ENCODE measurements around the gene SIDT2. TPM values are rescaled to one million over a fixed set of nuclear protein-coding genes. Genes with fewer than 3 reads are reported as not detected.
A peak's percentile ranks its signal among the peaks of the same experiment; 100 is the strongest.

The SIDT2 gene
- total and polyA plus RNA-seq, 2 of the 4 experiments (the other 2 are of a cell fraction) = 7.3 to 30.3 TPM

DNA sequence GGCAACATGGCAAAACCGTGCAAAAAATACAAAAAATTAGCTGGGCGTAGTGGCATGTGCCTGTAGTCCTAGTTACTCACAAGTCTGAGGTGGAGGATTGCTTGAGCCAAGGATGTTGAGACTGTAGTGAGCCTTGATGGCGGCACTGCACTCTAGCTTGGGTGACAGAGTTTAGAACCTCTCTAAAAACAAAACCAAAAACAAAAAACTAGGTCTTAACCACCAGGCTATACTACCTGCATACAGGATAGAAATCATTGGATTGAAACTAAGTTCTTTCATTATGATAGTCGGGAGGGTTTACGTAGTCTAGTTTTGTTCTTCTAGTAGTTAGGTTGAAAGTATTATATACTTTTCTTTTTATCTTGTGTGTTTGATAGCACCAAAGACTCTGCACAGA lies 59.7 kb downstream of the SIDT2 start:
- TF ChIP-seq CTCF (conservative IDR thresholded peaks at IDR 0.05; ENCODE audit: low read depth, low read length) (no peak), MAFK (IDR thresholded peaks at IDR 0.05; ENCODE audit: low read depth, low read length) (no peak), SMC3 (IDR thresholded peaks at IDR 0.05; ENCODE audit: low read depth, low read length) (no peak), USF2 (IDR thresholded peaks at IDR 0.05; ENCODE audit: low read depth, low read length) (no peak), NFE2L2 (IDR thresholded peaks at IDR 0.05; ENCODE audit: low read depth, low read length) (no peak), RFX5 (IDR thresholded peaks at IDR 0.05; ENCODE audit: low read depth, low read length) (no peak), FOS (IDR thresholded peaks at IDR 0.05; ENCODE audit: low read depth, low read length) (no peak), POLR2A (IDR thresholded peaks at IDR 0.05; ENCODE audit: low read depth, low read length) (no peak), MAZ (IDR thresholded peaks at IDR 0.05; ENCODE audit: borderline replicate concordance, low read depth, low read length) (no peak), MXI1 (IDR thresholded peaks at IDR 0.05; ENCODE audit: borderline replicate concordance, low read depth, low read length) (no peak), RCOR1 (IDR thresholded peaks at IDR 0.05; ENCODE audit: insufficient replicate concordance, low read length) (no peak)

More for the DNA sequence above, 59.7 kb downstream of the SIDT2 start:
- no peak overlapping the region for H2BK5ac ChIP-seq (ENCODE audit: low read depth, low read length, poor library complexity, severe bottlenecking)
- peaks cover 17 to 32% of the 10 kb centered on the region in 2 experiments for H3K79me1 ChIP-seq (ENCODE audit: low read depth in 1 of 2, low read length in 2 of 2)
- no peak overlapping the region for H3K9ac ChIP-seq (ENCODE audit: low read depth, low read length)
- H3K9me1 ChIP-seq (ENCODE audit: insufficient read depth, low read length) = 0 out of 2 replicates have a peak, but pooled peaks cover 4% of the 10 kb centered on the region
- no TSS peak for BruUV-seq (replicated peaks)
- no peak overlapping the region for H3K56ac ChIP-seq (ENCODE audit: extremely low read depth, insufficient read depth, low read length)
- no peak overlapping the region for H3K27ac ChIP-seq (ENCODE audit: insufficient read depth, low read length)
- H2BK15ac ChIP-seq (ENCODE audit: low read depth, low read length) = no peak overlapping the region
- no peak overlapping the region for H4K91ac ChIP-seq (ENCODE audit: insufficient read depth, low read depth, low read length)
- no CpG with 5 or more reads among the region's 5 CpGs for WGBS, 2 experiments (ENCODE audit: extremely low coverage in 2 of 2, insufficient read length in 1 of 2)
- no peak overlapping the region for H3K14ac ChIP-seq (replicated peaks; ENCODE audit: low read depth, low read length)
- H3K4me2 ChIP-seq (ENCODE audit: low read depth, low read length) = no peak overlapping the region
- no peak overlapping the region for H3K4me3 ChIP-seq (ENCODE audit: insufficient read depth, low read depth, low read length)
- ChIA-PET CTCF (no interaction called here), POLR2A (ENCODE audit: unreplicated experiment) (no interaction called here)
- H4K5ac ChIP-seq (ENCODE audit: low read depth, low read length) = no peak overlapping the region
- no peak overlapping the region for H3K23ac ChIP-seq (ENCODE audit: low read depth, low read length)
- H3K4me1 ChIP-seq (ENCODE audit: control insufficient read depth, insufficient read depth, low read length) = peaks cover 7% of the 10 kb centered on the region
- peak overlapping the region; percentile 38; the same call in 1 of the 2 replicates for H2AK5ac ChIP-seq (ENCODE audit: low read depth, low read length)
- no peak overlapping the region for H2BK120ac ChIP-seq (ENCODE audit: low read depth, low read length)
- H3K36me3 ChIP-seq (ENCODE audit: control insufficient read depth, insufficient read depth, low read length) = peaks cover 13% of the 10 kb centered on the region; the same call in 1 of the 2 replicates
- no peak overlapping the region for H4K8ac ChIP-seq (ENCODE audit: low read depth in 2 of 2, low read length in 2 of 2)
- H3K27me3 ChIP-seq (ENCODE audit: control insufficient read depth, insufficient read depth, low read length) = no peaks in the 10 kb centered on the region
- H4K20me1 ChIP-seq (ENCODE audit: insufficient read depth, low read length) = no peaks in the 10 kb centered on the region; the same call in 1 of the 2 replicates
- in situ Hi-C loops (cut with MboI; ENCODE audit: low sequenced_read_pairs) = loop anchor here (5.0 kb wide), 1 partner anchor 79 kb away; the partner anchor contains the start of gene BACE1
- H2AFZ ChIP-seq (replicated peaks; ENCODE audit: low read length, poor library complexity) = no peak overlapping the region
- no peak overlapping the region for H2AK9ac ChIP-seq (replicated peaks; ENCODE audit: low read depth, low read length, poor library complexity)
- no peak overlapping the region for H3K18ac ChIP-seq (ENCODE audit: low read depth, low read length)
- no peak for ATAC-seq (ENCODE audit: low read depth)
- DNase-seq = no peak
- H3K9me3 ChIP-seq (ENCODE audit: control insufficient read depth, insufficient read depth, low read length) = no peaks in the 10 kb centered on the region
- no peak overlapping the region for H2BK20ac ChIP-seq (ENCODE audit: low read depth, low read length)
- intact Hi-C loops (cut with micrococcal nuclease) = loop anchor here (2.0 to 10.0 kb wide), 2 partner anchors 43 to 387 kb away; no protein-coding TSS in a partner anchor
- no peak overlapping the region for H3K4ac ChIP-seq (ENCODE audit: low read depth, low read length)
- dilution Hi-C loops (cut with HindIII; ENCODE audit: low sequenced_read_pairs, unreplicated experiment) = no loop called here
